Trophoblast cell (in vitro differentiated cells and primary cell): Measurements from ENCODE around the gene SF3B6.

ENCODE experiments used
- DNase-seq, 2 donors: peaks; one replicate each; pipeline ENCODE4 v3.0.0-alpha.2; 2016
- H2AFZ ChIP-seq: 2 replicates; pipeline ENCODE4 v1.6.1; 2013; ENCODE audit warnings: low read length, moderate library complexity, mild to moderate bottlenecking; ENCODE audit not compliant: insufficient read depth, poor library complexity
- H2AK5ac ChIP-seq: 2 replicates; pipeline ENCODE4 v1.6.1; 2013; ENCODE audit warnings: mild to moderate bottlenecking, low read length
- H2BK120ac ChIP-seq: 2 replicates; pipeline ENCODE4 v1.6.1; 2013; ENCODE audit warnings: low read length, mild to moderate bottlenecking, moderate library complexity; ENCODE audit not compliant: insufficient read depth, poor library complexity
- H2BK12ac ChIP-seq: 2 replicates; pipeline ENCODE4 v1.6.1; 2013; ENCODE audit warnings: mild to moderate bottlenecking, low read length, moderate library complexity
- H2BK5ac ChIP-seq: 2 replicates; pipeline ENCODE4 v1.6.1; 2013; ENCODE audit warnings: low read length, low read depth, moderate library complexity, mild to moderate bottlenecking; ENCODE audit not compliant: poor library complexity
- H3K14ac ChIP-seq: 2 replicates; pipeline ENCODE4 v1.6.1; 2013; ENCODE audit warnings: mild to moderate bottlenecking, low read length
- H3K18ac ChIP-seq: 2 replicates; pipeline ENCODE4 v1.6.1; 2013; ENCODE audit warnings: mild to moderate bottlenecking, low read length
- H3K23ac ChIP-seq: 2 replicates; pipeline ENCODE4 v1.6.1; 2013; ENCODE audit warnings: low read length
- H3K27ac ChIP-seq: 2 replicates; pipeline ENCODE4 v1.5.1; 2013; ENCODE audit warnings: low read depth, mild to moderate bottlenecking, inconsistent platforms, low read length, moderate library complexity
- H3K27me3 ChIP-seq: 2 replicates; pipeline ENCODE4 v1.6.1; 2013; ENCODE audit warnings: inconsistent platforms, mild to moderate bottlenecking, low read length, moderate library complexity; ENCODE audit not compliant: insufficient read depth
- H3K36me3 ChIP-seq, 2 experiments: 1 replicate in 1 of 2; 2 replicates in 1 of 2; pipeline ENCODE4 v1.6.1; 2013; ENCODE audit warnings: low read length in 2 of 2, mild to moderate bottlenecking in 2 of 2, moderate library complexity in 1 of 2; ENCODE audit not compliant: insufficient read depth in 2 of 2, control insufficient read depth in 1 of 2
- H3K4ac ChIP-seq: 2 replicates; pipeline ENCODE4 v1.6.1; 2013; ENCODE audit warnings: low read depth, mild to moderate bottlenecking, low read length, moderate library complexity
- H3K4me1 ChIP-seq, 2 experiments: 1 replicate in 1 of 2; 2 replicates in 1 of 2; pipeline ENCODE4 v1.6.1; 2013; ENCODE audit warnings: low read length in 2 of 2, mild to moderate bottlenecking in 2 of 2, moderate library complexity in 1 of 2; ENCODE audit not compliant: insufficient read depth in 2 of 2, control insufficient read depth in 1 of 2
- H3K4me2 ChIP-seq: 2 replicates; pipeline ENCODE4 v1.6.1; 2013; ENCODE audit warnings: inconsistent platforms, mild to moderate bottlenecking, low read length, moderate library complexity
- H3K4me3 ChIP-seq: 2 replicates; pipeline ENCODE4 v1.5.1; 2013; ENCODE audit warnings: mild to moderate bottlenecking, low read depth, low read length, inconsistent platforms
- H3K79me1 ChIP-seq: one replicate; pipeline ENCODE4 v1.6.1; 2013; ENCODE audit warnings: low read length
- H3K79me2 ChIP-seq: 2 replicates; pipeline ENCODE4 v1.6.1; 2013; ENCODE audit warnings: low read length, mild to moderate bottlenecking; ENCODE audit not compliant: control insufficient read depth, insufficient read depth, poor library complexity
- H3K9ac ChIP-seq: 2 replicates; pipeline ENCODE4 v1.6.1; 2013; ENCODE audit warnings: mild to moderate bottlenecking, low read length
- H3K9me3 ChIP-seq: 2 replicates; pipeline ENCODE4 v1.6.1; 2013; ENCODE audit warnings: low read depth, mild to moderate bottlenecking, control low read depth, inconsistent platforms, low read length; ENCODE audit not compliant: insufficient read depth
- H4K12ac ChIP-seq: 2 replicates; pipeline ENCODE4 v1.6.1; 2013; ENCODE audit warnings: low read depth, mild to moderate bottlenecking, low read length, moderate library complexity
- H4K8ac ChIP-seq: 2 replicates; pipeline ENCODE4 v1.6.1; 2013; ENCODE audit warnings: low read depth, mild to moderate bottlenecking, low read length, moderate library complexity
- H4K91ac ChIP-seq: one replicate; pipeline ENCODE4 v1.6.1; 2013; ENCODE audit warnings: low read depth, mild to moderate bottlenecking, low read length, moderate library complexity
- WGBS: extraction: QIAGEN DNeasy Blood & Tissue Kit; methylation state at CpG from one replicate; pipeline ENCODE4 v1.1.7; 2013; ENCODE audit warnings: missing lambda C conversion rate; ENCODE audit not compliant: insufficient read length, insufficient coverage; ENCODE audit errors: extremely low coverage; 5-methylcytosine and 5-hydroxymethylcytosine counted together

Gene SF3B6

DNA sequence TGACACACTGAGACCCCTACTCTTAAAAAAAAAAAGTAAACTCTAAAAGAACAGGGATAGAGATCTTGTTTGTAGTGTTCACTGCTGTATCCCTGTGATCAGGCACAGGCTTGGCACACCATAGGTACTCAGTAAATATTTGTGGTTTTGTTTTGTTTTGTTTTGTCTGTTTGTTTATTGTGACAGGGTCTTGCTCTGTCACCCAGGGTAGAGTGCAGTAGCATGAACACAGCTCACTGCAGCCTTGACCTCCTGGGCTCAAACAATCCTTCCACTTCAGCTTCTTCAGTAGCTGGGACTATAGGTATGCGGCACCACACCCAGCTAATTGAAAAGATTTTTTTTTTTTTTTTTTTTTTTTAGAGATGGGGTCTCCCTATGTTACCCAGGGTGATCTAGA is 23.2 kb downstream of the SF3B6 start:
- Histone ChIP-seq H2BK12ac (no peak overlapping the region), H3K27ac (no peak overlapping the region)
- no CpG with 5 or more reads among the region's 1 CpG for WGBS

DNA sequence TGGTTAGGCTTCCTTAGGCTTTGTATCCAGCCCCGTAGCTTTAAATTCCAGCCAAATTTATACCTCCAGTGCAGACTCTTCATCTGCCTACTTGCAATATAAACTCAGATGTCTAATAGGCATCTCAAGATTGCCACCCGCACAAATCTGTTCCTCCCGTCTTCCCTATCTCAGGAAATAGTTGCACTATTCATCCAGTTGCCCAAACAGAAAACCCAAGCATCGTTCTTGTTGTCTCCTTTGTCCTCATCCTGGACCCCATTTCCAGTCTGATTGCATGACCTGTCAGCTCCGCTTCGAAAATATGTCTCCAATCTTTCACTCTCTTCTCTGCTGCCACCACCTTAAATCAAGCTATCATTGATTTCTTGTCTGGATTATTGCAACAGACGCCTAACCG is 24.3 kb downstream of the SF3B6 start:
- WGBS = no CpG with 5 or more reads among the region's 8 CpGs
- no peak overlapping the region for H3K9ac ChIP-seq
- H3K9me3 ChIP-seq = peaks cover 3% of the 10 kb centered on the region
- DNase-seq = no peak
- H2BK120ac ChIP-seq = no peak overlapping the region
- H2AK5ac ChIP-seq = no peak overlapping the region
- no peaks in the 10 kb centered on the region for H3K27me3 ChIP-seq
- H3K14ac ChIP-seq = no peak overlapping the region
- H3K18ac ChIP-seq = no peak overlapping the region
- peaks cover 3 to 4% of the 10 kb centered on the region in 2 experiments for H3K4me1 ChIP-seq
- no peak overlapping the region for H4K91ac ChIP-seq
- no peak overlapping the region for H3K4me2 ChIP-seq
- H3K4me3 ChIP-seq = no peak overlapping the region
- H3K4ac ChIP-seq = no peak overlapping the region
- no peak overlapping the region for H4K12ac ChIP-seq
- no peak overlapping the region for H3K27ac ChIP-seq
- no peak overlapping the region for H2AFZ ChIP-seq
- no peak overlapping the region for H2BK12ac ChIP-seq
- H3K79me2 ChIP-seq = peaks cover 5% of the 10 kb centered on the region
- H3K23ac ChIP-seq = no peak overlapping the region
- no peak overlapping the region for H2BK5ac ChIP-seq
- H3K36me3 ChIP-seq = no peaks in the 10 kb centered on the region
- no peak overlapping the region for H4K8ac ChIP-seq
- peaks cover 6% of the 10 kb centered on the region for H3K79me1 ChIP-seq

More for the DNA sequence above, 23.2 kb downstream of the SF3B6 start:
- H3K79me2 ChIP-seq = peaks cover 4% of the 10 kb centered on the region
- H4K12ac ChIP-seq = no peak overlapping the region
- no peak overlapping the region for H3K4me2 ChIP-seq
- H3K36me3 ChIP-seq = no peaks in the 10 kb centered on the region
- no peak for DNase-seq
- H4K91ac ChIP-seq = no peak overlapping the region
- no peak overlapping the region for H3K14ac ChIP-seq
- H3K23ac ChIP-seq = no peak overlapping the region
- H2BK5ac ChIP-seq = no peak overlapping the region
- no peak overlapping the region for H2BK120ac ChIP-seq
- no peak overlapping the region for H4K8ac ChIP-seq
- no peak overlapping the region for H2AK5ac ChIP-seq
- H3K9ac ChIP-seq = no peak overlapping the region
- H3K27me3 ChIP-seq = no peaks in the 10 kb centered on the region
- H2AFZ ChIP-seq = no peak overlapping the region
- H3K18ac ChIP-seq = no peak overlapping the region
- H3K4ac ChIP-seq = no peak overlapping the region
- peaks cover 3% of the 10 kb centered on the region for H3K9me3 ChIP-seq
- peaks cover 0 to 4% of the 10 kb centered on the region in 2 experiments for H3K4me1 ChIP-seq
- H3K79me1 ChIP-seq = peaks cover 4% of the 10 kb centered on the region
- no peak overlapping the region for H3K4me3 ChIP-seq

DNA sequence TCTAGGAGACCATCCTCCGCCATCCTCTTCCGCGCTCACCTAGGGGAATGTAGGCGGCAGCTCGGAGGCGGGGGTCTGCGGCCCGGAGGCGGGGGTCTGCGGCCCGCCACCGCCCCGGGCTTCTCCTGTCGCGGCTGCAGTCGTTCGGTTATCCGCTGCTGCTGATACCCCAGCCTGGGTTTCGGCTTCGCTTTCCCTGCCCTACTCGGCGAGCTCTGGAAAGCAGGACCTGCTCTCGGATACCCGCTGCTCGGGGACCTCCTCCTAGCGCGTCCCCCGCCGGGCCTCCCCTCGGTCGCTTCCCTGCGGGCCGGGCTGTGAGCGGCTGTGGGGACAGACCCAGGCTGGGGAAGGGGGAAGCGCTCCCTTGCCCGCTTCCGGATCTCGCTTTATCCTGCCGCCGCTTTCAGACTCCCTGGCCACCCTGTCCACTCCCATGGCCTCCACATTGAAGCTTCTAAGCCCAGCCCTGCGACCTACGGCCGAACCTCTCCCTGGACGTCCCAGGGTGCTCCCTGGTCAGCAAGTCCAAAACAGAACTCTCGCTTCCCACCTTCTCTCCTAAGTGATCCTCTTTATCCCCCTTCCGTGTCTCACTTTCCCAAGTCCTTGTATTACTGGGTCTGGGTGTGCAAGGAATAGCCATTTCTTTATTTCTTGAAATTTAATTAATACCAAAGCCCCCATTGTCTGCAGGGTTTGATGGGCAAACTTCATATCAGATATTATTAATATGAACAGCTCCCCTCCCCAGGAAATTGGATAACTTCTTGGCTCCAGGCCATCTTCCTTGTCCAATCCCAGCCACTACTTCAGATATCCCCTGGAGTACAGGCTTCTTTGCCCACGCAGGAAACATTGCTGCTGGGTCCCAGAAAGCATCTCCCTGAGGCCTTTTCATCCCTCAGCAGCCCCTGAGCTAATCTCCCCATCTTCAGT is 25.8 kb downstream of the SF3B6 start:
- Histone ChIP-seq H2BK120ac (no peak overlapping the region), H3K14ac (peak overlapping the region; percentile 69), H3K79me1 (peaks cover 6% of the 10 kb centered on the region), H3K27me3 (no peaks in the 10 kb centered on the region), H3K4me1 (peaks cover 3 to 4% of the 10 kb centered on the region in 2 experiments), H3K36me3 (no peaks in the 10 kb centered on the region), H2AFZ (peak overlapping the region; percentile 94), H4K8ac (peak overlapping the region; percentile 71), H3K23ac (no peak overlapping the region), H2AK5ac (no peak overlapping the region), H4K12ac (peak overlapping the region; percentile 80), H3K4me2 (peak overlapping the region; percentile 81), H3K27ac (no peak overlapping the region), H3K4me3 (peak overlapping the region; percentile 78), H3K18ac (peak overlapping the region; percentile 50), H2BK5ac (no peak overlapping the region), H3K9ac (peak overlapping the region; percentile 10), H2BK12ac (no peak overlapping the region), H3K4ac (peak overlapping the region; percentile 16), H3K9me3 (peaks cover 3% of the 10 kb centered on the region), H3K79me2 (peaks cover 5% of the 10 kb centered on the region), H4K91ac (peak overlapping the region; percentile 32)
- WGBS = no CpG with 5 or more reads among the region's 47 CpGs
- peak in 1 of 2 donors; percentile 40 for DNase-seq

DNA sequence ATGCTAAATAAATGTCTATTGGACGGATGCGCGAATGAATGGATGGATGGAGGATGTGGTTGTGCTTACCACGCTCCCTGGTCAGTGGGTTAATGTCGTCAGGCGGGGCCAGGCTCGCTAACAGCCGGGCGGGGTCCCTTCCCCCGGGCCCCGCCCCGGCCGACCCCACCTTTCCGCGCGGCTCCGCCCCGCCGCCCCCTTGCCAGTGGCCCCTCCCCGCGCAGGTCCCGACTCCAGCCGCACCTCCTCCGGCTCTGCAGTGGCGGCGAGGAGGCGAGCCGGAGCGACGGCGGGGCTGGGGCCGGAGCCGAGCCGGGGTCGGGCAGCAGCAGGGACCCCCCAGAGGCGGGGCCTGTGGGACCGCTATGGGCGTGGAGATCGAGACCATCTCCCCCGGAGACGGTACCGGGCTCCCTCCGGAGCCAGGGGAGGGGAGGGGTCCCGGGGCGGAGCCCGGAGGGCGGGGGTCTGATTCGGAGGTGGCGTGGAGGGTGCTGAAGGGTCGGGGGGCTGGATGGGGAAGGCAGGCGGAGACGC is 26.6 kb downstream of the SF3B6 start, which contains the start of gene FKBP1B:
TSS of gene FKBP1B (plus strand) at position 257 of the 537 bp plus-strand sequence. CDS start at position 366, 109 bp downstream.
- Histone ChIP-seq H2AK5ac (no peak within 1 kb of the TSS), H2BK5ac (no peak within 1 kb of the TSS), H3K4ac (peak within 1 kb of the TSS; percentile 16), H3K27ac (no peak within 1 kb of the TSS), H4K12ac (peak within 1 kb of the TSS; percentile 80), H3K18ac (peak within 1 kb of the TSS; percentile 50), H3K4me3 (peak within 1 kb of the TSS; percentile 78), H4K8ac (peak within 1 kb of the TSS; percentile 71), H3K4me1 (peaks cover 3 to 4% of the 10 kb centered on the region in 2 experiments), H3K9ac (peak within 1 kb of the TSS; percentile 10), H4K91ac (peak within 1 kb of the TSS; percentile 32), H3K79me1 (peaks cover 6% of the 10 kb centered on the region), H3K79me2 (peaks cover 5% of the 10 kb centered on the region), H3K14ac (peak within 1 kb of the TSS; percentile 69), H2AFZ (peak within 1 kb of the TSS; percentile 94), H2BK12ac (no peak within 1 kb of the TSS), H3K36me3 (no peaks in the 10 kb centered on the region), H3K9me3 (peaks cover 3% of the 10 kb centered on the region), H2BK120ac (no peak within 1 kb of the TSS), H3K23ac (no peak within 1 kb of the TSS), H3K27me3 (no peaks in the 10 kb centered on the region), H3K4me2 (peak within 1 kb of the TSS; percentile 81)
- no CpG with 5 or more reads among the region's 52 CpGs for WGBS
- DNase-seq = peak; percentile 17 to 62
